ENCODE results near the gene ANKRD63. TPM values are rescaled to one million over a fixed set of nuclear protein-coding genes. Genes with fewer than 3 reads are reported as not detected.

Gene ANKRD63
- total and polyA plus RNA-seq, 2 of the 13 experiments (the other 11 are each of a cell fraction or from before 2014, with no cell fraction given) = not detected

DNA sequence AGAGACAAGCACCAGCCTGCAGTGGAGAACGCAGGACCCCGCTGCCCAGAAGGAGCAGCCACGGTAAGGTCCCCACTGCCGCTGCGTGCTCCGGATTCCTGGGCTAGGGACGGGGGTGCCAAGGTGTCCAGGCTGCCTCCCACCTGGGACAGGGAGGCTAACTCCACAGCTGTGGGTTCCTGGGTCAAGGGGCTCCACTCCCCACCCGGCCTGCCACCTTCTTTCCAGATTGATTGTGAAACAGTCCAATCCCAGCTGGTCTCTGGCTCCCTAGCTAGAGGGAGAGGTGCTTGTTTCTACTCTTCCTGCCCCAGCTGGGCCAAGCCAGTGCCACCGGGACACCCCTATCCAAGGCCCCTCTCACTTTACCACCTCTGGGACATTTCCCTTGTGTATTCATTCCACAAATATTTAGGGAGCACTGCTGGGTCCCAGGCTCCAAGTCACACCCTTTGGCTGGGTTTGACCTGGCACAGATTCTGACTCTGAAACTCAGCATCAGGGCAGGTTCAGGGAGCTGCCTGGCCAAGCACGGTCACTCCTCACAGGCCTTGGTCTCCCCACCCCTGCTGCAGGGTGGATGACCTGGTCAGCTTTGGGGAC, 42.1 kb downstream of the ANKRD63 start:
- ChIA-PET POLR2A (interaction anchor here (1.3 kb wide), 1 partner anchor 32 kb away, joined by 3 read pairs; no protein-coding TSS in a partner anchor), CTCF (ENCODE audit: low intra/inter-chr PET ratio, low total read pairs) (no interaction called here)
- Histone ChIP-seq H3K36me3 (replicated peaks in 1 of 2; ENCODE audit: control insufficient read depth in 1 of 2, insufficient read depth in 2 of 2, low read length in 2 of 2) (no peaks in the 10 kb centered on the region), H3K27ac (ENCODE audit: extremely low read length, insufficient read depth, low read length) (no peak overlapping the region), H3K4me2 (ENCODE audit: low read depth, low read length) (no peak overlapping the region), H3K9me3 (ENCODE audit: low read length) (no peaks in the 10 kb centered on the region), H2AFZ (ENCODE audit: low read length) (no peak overlapping the region), H3K9ac (ENCODE audit: insufficient read depth, low read depth, low read length) (no peak overlapping the region), H3K4me3 (replicated peaks in 1 of 3; ENCODE audit: insufficient read depth in 1 of 3, low read depth in 2 of 3, low read length in 3 of 3) (no peak overlapping the region), H4K20me1 (ENCODE audit: insufficient read depth, low read length) (no peaks in the 10 kb centered on the region), H3K79me2 (ENCODE audit: insufficient read depth, low read length) (no peaks in the 10 kb centered on the region), H3K27me3 (ENCODE audit: control insufficient read depth in 1 of 2, insufficient read depth in 2 of 2, low read length in 2 of 2) (peaks cover 9 to 50% of the 10 kb centered on the region in 2 experiments; a peak in 4 of 5 replicates), H3K4me1 (ENCODE audit: insufficient read depth, low read length) (peaks cover 27% of the 10 kb centered on the region)
- WGBS (ENCODE audit: low lambda C conversion rate) = 59% methylated on average over 9 of the region's 10 CpGs
- FAIRE-seq (no peak), DNase-seq (ENCODE audit: low spot score) (no peak), ATAC-seq (no peak)
- BruUV-seq (replicated peaks) = no TSS peak
- intact Hi-C loops (cut with micrococcal nuclease; ENCODE audit: unreplicated experiment) = no loop called here
- in situ Hi-C loops (cut with HindIII; ENCODE audit: extremely low pct_ligation_motif_present, low pct_unique_long_range_greater_than_20kb) = no loop called here
- no peak for TF ChIP-seq ZSCAN29 (CRISPR knock-in tag; conservative IDR thresholded peaks at IDR 0.05)
- TF ChIP-seq, protein P1, sequence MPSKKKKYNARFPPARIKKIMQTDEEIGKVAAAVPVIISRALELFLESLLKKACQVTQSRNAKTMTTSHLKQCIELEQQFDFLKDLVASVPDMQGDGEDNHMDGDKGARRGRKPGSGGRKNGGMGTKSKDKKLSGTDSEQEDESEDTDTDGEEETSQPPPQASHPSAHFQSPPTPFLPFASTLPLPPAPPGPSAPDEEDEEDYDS (CRISPR knock-in tag; IDR thresholded peaks at IDR 0.05) = no peak
- no peak for TF ChIP-seq ZNF629 (CRISPR knock-in tag; conservative IDR thresholded peaks at IDR 0.05)
- no peak for TF ChIP-seq ZNF780A (CRISPR knock-in tag; IDR thresholded peaks at IDR 0.05)
- no peak for TF ChIP-seq KDM2A (CRISPR knock-in tag; IDR thresholded peaks at IDR 0.05; ENCODE audit: borderline replicate concordance, low read depth)
- TF ChIP-seq ZSCAN21 (CRISPR knock-in tag; IDR thresholded peaks at IDR 0.05; ENCODE audit: borderline replicate concordance) = no peak
- no peak for TF ChIP-seq ZFP36 (IDR thresholded peaks at IDR 0.05; ENCODE audit: borderline replicate concordance, low read depth, low read length, partially characterized antibody)
- TF ChIP-seq, protein P2, sequence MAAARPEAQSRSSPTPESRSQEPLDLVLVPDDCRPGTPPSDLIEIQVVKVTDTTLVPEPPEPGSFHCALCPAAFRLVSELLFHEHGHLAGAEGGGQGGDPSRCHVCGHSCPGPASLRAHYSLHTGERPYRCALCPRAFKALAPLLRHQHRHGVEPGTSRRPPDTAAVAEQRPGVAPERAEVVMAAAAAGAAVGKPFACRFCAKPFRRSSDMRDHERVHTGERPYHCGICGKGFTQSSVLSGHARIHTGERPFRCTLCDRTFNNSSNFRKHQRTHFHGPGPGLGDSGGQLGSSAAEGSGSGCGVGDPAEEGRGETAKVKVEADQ (CRISPR knock-in tag; IDR thresholded peaks at IDR 0.05; ENCODE audit: borderline replicate concordance) = no peak
- no peak for TF ChIP-seq SNAPC2 (CRISPR knock-in tag; IDR thresholded peaks at IDR 0.05)
- TF ChIP-seq FIP1L1 (IDR thresholded peaks at IDR 0.05; ENCODE audit: borderline replicate concordance, insufficient read depth, low read depth, low read length) = no peak
- TF ChIP-seq, protein P3, sequence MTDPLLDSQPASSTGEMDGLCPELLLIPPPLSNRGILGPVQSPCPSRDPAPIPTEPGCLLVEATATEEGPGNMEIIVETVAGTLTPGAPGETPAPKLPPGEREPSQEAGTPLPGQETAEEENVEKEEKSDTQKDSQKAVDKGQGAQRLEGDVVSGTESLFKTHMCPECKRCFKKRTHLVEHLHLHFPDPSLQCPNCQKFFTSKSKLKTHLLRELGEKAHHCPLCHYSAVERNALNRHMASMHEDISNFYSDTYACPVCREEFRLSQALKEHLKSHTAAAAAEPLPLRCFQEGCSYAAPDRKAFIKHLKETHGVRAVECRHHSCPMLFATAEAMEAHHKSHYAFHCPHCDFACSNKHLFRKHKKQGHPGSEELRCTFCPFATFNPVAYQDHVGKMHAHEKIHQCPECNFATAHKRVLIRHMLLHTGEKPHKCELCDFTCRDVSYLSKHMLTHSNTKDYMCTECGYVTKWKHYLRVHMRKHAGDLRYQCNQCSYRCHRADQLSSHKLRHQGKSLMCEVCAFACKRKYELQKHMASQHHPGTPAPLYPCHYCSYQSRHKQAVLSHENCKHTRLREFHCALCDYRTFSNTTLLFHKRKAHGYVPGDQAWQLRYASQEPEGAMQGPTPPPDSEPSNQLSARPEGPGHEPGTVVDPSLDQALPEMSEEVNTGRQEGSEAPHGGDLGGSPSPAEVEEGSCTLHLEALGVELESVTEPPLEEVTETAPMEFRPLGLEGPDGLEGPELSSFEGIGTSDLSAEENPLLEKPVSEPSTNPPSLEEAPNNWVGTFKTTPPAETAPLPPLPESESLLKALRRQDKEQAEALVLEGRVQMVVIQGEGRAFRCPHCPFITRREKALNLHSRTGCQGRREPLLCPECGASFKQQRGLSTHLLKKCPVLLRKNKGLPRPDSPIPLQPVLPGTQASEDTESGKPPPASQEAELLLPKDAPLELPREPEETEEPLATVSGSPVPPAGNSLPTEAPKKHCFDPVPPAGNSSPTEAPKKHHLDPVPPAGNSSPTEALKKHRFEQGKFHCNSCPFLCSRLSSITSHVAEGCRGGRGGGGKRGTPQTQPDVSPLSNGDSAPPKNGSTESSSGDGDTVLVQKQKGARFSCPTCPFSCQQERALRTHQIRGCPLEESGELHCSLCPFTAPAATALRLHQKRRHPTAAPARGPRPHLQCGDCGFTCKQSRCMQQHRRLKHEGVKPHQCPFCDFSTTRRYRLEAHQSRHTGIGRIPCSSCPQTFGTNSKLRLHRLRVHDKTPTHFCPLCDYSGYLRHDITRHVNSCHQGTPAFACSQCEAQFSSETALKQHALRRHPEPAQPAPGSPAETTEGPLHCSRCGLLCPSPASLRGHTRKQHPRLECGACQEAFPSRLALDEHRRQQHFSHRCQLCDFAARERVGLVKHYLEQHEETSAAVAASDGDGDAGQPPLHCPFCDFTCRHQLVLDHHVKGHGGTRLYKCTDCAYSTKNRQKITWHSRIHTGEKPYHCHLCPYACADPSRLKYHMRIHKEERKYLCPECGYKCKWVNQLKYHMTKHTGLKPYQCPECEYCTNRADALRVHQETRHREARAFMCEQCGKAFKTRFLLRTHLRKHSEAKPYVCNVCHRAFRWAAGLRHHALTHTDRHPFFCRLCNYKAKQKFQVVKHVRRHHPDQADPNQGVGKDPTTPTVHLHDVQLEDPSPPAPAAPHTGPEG (CRISPR knock-in tag; IDR thresholded peaks at IDR 0.05) = no peak
- no peak for TF ChIP-seq RFXAP (CRISPR knock-in tag; IDR thresholded peaks at IDR 0.05; ENCODE audit: borderline replicate concordance)
- no peak for TF ChIP-seq PHF8 (CRISPR knock-in tag; IDR thresholded peaks at IDR 0.05)
- TF ChIP-seq, protein P4, sequence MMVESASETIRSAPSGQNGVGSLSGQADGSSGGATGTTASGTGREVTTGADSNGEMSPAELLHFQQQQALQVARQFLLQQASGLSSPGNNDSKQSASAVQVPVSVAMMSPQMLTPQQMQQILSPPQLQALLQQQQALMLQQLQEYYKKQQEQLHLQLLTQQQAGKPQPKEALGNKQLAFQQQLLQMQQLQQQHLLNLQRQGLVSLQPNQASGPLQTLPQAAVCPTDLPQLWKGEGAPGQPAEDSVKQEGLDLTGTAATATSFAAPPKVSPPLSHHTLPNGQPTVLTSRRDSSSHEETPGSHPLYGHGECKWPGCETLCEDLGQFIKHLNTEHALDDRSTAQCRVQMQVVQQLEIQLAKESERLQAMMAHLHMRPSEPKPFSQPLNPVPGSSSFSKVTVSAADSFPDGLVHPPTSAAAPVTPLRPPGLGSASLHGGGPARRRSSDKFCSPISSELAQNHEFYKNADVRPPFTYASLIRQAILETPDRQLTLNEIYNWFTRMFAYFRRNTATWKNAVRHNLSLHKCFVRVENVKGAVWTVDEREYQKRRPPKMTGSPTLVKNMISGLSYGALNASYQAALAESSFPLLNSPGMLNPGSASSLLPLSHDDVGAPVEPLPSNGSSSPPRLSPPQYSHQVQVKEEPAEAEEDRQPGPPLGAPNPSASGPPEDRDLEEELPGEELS (CRISPR knock-in tag; IDR thresholded peaks at IDR 0.05) = no peak
- no peak for TF ChIP-seq ZNF282 (IDR thresholded peaks at IDR 0.05; ENCODE audit: partially characterized antibody)
- no peak for TF ChIP-seq ZNF484 (CRISPR knock-in tag; IDR thresholded peaks at IDR 0.05; ENCODE audit: borderline replicate concordance, low read depth)
